Suprapubic skin (tissue), 3 donors: ENCODE data around the gene MRPL58.

ENCODE experiments used
- CTCF ChIP-seq, 2 donors: fragments of 200-600 bp in 1 of 2; fragments of 450-650 bp in 1 of 2; sonication (generic) in 1 of 2; IDR thresholded peaks; one replicate each; pipeline ENCODE4 v1.5.1; 2016 to 2019; ENCODE audit warnings: antibody characterized with exemption in 2 of 2, mild to moderate bottlenecking in 1 of 2, moderate library complexity in 1 of 2
- EP300 ChIP-seq: sonication (generic); formaldehyde crosslinking; IDR thresholded peaks from one replicate; pipeline ENCODE4 v1.6.1; 2017; ENCODE audit warnings: antibody characterized with exemption
- POLR2A ChIP-seq, 2 donors: fragments of 450-650 bp; IDR thresholded peaks; one replicate each; pipeline ENCODE4 v1.6.1; 2017; ENCODE audit warnings: antibody characterized with exemption in 2 of 2, mild to moderate bottlenecking in 2 of 2, moderate library complexity in 2 of 2

GRCh38 chr17:75001915-75002843 lies 10.3 kb upstream of the MRPL58 start:
- TF ChIP-seq CTCF (IDR thresholded peaks at IDR 0.05) (no peak), EP300 (no peak), POLR2A (IDR thresholded peaks at IDR 0.05) (no peak)
